WTC11 (cell line): ENCODE data around the gene GALNT2. TPM values are rescaled to one million over a fixed set of nuclear protein-coding genes. Genes with fewer than 3 reads are reported as not detected.

Source experiments
- ATAC-seq: fragments of 200-7000 bp; cut with Tn5 transposase; 2 replicates; pipeline ENCODE4 v1.10.0; 2021; ENCODE audit warnings: mild to moderate bottlenecking, moderate library complexity
- CTCF ChIA-PET: fragments of 300-600 bp; sonication (Branson Sonifier 250); formaldehyde crosslinking; loops from one replicate; lab custom pipeline; 2021; ENCODE audit warnings: antibody characterized with exemption; lab: Charles Lee
- POLR2A ChIA-PET: fragments of 350-600 bp; sonication (Branson Sonifier 250); formaldehyde crosslinking; loops from one replicate; lab custom pipeline; 2021; ENCODE audit warnings: antibody characterized with exemption; lab: Charles Lee
- DNase-seq: peaks from one replicate; pipeline ENCODE4 v3.0.0; 2021; ENCODE audit warnings: low spot score
- H3K27ac Mint-ChIP-seq: 2 replicates; pipeline ENCODE4 v1.8.0; 2021; ENCODE audit warnings: mixed read lengths
- H3K27me3 Mint-ChIP-seq: 2 replicates; pipeline ENCODE4 v1.8.0; 2021; ENCODE audit warnings: low read depth, mild to moderate bottlenecking, moderate library complexity, mixed read lengths
- H3K36me3 Mint-ChIP-seq: 2 replicates; pipeline ENCODE4 v1.8.0; 2021; ENCODE audit warnings: mixed read lengths
- H3K4me1 Mint-ChIP-seq: 2 replicates; pipeline ENCODE4 v1.8.0; 2022; ENCODE audit warnings: mixed read lengths
- H3K4me3 Mint-ChIP-seq: 2 replicates; pipeline ENCODE4 v1.8.0; 2021; ENCODE audit warnings: mild to moderate bottlenecking, moderate library complexity, mixed read lengths
- H3K9me3 Mint-ChIP-seq: 2 replicates; pipeline ENCODE4 v1.8.0; 2021; ENCODE audit warnings: mixed read lengths
- JAZF1 ChIP-seq: fragments of 250-450 bp; sonication (Bioruptor Pico); IDR thresholded peaks from 2 replicates; pipeline ENCODE4 v1.9.0; 2021; ENCODE audit warnings: moderate library complexity, mild to moderate bottlenecking, inconsistent platforms
- TEAD1 ChIP-seq: sonication (generic); formaldehyde crosslinking; IDR thresholded peaks from 2 replicates; pipeline ENCODE4 v1.8.0; 2022; ENCODE audit warnings: mild to moderate bottlenecking, missing genetic modification reagents
- ZNF121 ChIP-seq: sonication (generic); formaldehyde crosslinking; IDR thresholded peaks from 2 replicates; pipeline ENCODE4 v1.8.0; 2023; ENCODE audit warnings: missing genetic modification reagents
- ZNF396 ChIP-seq: fragments of 250-450 bp; sonication (Bioruptor Pico); IDR thresholded peaks from 2 replicates; pipeline ENCODE4 v1.8.0; 2021; ENCODE audit warnings: mild to moderate bottlenecking, moderate library complexity, borderline replicate concordance
- total RNA-seq: library from RNA; stranded (reverse); gene quantifications from 3 replicates; pipeline ENCODE4 v1.2.3, GENCODE V29; 2021
- TF ChIP-seq, protein P1 (sequence below): sonication (generic); formaldehyde crosslinking; conservative IDR thresholded peaks from 2 replicates; pipeline ENCODE4 v1.8.1; 2022; ENCODE audit warnings: mild to moderate bottlenecking, missing genetic modification reagents
- TF ChIP-seq, protein P2 (sequence below): sonication (generic); formaldehyde crosslinking; conservative IDR thresholded peaks from 2 replicates; pipeline ENCODE4 v1.8.1; 2023; ENCODE audit warnings: mild to moderate bottlenecking, low read depth, missing genetic modification reagents, moderate library complexity
- TF ChIP-seq, protein P3 (sequence below): sonication (generic); formaldehyde crosslinking; IDR thresholded peaks from 2 replicates; pipeline ENCODE4 v1.8.0; 2023; ENCODE audit warnings: missing genetic modification reagents, mild to moderate bottlenecking, borderline replicate concordance
- TF ChIP-seq, protein P4 (sequence below): sonication (generic); formaldehyde crosslinking; IDR thresholded peaks from 2 replicates; pipeline ENCODE4 v1.8.1; 2023; ENCODE audit warnings: mild to moderate bottlenecking, missing genetic modification reagents

GALNT2 gene
- total RNA-seq, 1 experiment from 2014 or later: 74.8 TPM

DNA sequence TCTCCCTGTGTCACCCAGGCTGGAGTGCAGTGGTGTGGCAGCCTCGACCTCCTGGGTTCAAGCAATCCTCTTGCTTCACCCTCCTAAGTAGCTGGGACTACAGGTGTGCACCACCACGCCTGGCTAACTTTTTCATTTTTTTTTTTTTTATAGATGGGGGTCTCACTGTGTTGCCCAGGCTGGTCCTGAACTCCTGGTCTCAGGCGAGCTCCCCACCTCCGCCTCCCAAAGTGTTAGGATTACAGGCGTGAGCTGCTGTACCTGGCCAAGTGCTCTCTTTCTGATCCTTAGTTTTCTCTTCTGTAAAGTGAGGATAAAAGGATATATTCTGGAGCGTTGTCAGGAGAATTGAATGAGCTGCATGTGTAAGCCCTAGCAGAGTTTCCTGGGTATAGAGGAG is 68.7 kb downstream of the GALNT2 start:
- no peaks in the 10 kb centered on the region for H3K36me3 Mint-ChIP-seq
- ChIA-PET POLR2A (no interaction called here), CTCF (no interaction called here)
- H3K4me3 Mint-ChIP-seq: no peak overlapping the region
- H3K27ac Mint-ChIP-seq: peak overlapping the region; percentile 52
- TF ChIP-seq, protein P1, sequence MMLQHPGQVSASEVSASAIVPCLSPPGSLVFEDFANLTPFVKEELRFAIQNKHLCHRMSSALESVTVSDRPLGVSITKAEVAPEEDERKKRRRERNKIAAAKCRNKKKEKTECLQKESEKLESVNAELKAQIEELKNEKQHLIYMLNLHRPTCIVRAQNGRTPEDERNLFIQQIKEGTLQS: no peak
- TF ChIP-seq ZNF121: peak; percentile 61; the same call in 1 of the 2 replicates
- H3K4me1 Mint-ChIP-seq: peaks cover 52% of the 10 kb centered on the region
- H3K9me3 Mint-ChIP-seq: no peaks in the 10 kb centered on the region
- H3K27me3 Mint-ChIP-seq: no peaks in the 10 kb centered on the region
- ATAC-seq: no peak
- DNase-seq: no peak

DNA sequence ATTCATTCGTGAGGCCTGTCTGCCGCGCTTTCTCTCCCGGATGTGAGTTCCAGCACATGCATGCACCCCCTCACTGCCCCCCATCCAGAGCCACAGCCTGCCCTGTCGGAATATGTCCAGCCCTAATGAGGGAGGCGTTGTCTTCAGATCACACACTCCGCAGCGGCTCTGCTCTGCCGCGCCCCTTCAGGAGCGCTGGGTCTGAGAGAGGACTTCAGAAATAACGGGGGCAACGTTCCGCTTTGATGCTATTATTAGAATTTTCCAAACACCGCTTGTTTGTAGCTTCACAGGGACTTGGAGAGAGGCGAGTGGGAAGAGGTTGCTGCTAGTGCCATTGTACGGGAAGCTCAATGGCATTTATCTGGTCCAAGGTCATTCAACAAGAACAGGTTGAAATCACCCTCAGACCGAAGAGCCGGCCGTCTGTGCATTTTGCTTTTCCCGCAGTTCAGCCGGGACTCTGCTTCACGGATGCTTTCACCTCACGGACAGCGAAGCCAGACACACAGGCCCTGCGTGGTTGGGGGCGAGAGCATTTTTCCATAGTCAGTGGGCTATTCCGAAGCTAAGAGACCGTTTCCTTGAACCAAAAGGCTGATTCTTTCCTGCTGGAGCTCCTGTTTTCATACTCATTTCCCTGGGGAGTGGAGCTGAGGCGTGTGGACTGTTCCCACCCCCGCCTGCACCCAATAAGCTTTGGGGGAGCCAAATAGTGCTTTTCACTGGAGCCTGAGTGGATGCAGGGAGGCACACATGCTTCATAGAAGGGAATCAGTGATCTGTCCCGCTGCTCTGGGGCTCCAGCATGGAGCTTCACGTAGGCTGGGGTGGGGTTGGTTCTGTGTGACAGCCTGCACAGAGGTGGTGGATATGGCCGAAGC is 69.7 kb downstream of the GALNT2 start:
- H3K27ac Mint-ChIP-seq: peak overlapping the region; percentile 10; the same call in 1 of the 2 replicates
- ATAC-seq (0 out of 2 replicates have a peak, but pooled peaks have one; percentile 26), DNase-seq (no peak)
- ChIA-PET POLR2A (no interaction called here), CTCF (interaction anchor here (0.5 to 1.5 kb wide), 2 partner anchors 16 to 43 kb away, joined by 3 to 7 read pairs; no protein-coding TSS in a partner anchor)
- no peaks in the 10 kb centered on the region for H3K9me3 Mint-ChIP-seq
- H3K4me3 Mint-ChIP-seq: no peak overlapping the region
- TF ChIP-seq, protein P2, sequence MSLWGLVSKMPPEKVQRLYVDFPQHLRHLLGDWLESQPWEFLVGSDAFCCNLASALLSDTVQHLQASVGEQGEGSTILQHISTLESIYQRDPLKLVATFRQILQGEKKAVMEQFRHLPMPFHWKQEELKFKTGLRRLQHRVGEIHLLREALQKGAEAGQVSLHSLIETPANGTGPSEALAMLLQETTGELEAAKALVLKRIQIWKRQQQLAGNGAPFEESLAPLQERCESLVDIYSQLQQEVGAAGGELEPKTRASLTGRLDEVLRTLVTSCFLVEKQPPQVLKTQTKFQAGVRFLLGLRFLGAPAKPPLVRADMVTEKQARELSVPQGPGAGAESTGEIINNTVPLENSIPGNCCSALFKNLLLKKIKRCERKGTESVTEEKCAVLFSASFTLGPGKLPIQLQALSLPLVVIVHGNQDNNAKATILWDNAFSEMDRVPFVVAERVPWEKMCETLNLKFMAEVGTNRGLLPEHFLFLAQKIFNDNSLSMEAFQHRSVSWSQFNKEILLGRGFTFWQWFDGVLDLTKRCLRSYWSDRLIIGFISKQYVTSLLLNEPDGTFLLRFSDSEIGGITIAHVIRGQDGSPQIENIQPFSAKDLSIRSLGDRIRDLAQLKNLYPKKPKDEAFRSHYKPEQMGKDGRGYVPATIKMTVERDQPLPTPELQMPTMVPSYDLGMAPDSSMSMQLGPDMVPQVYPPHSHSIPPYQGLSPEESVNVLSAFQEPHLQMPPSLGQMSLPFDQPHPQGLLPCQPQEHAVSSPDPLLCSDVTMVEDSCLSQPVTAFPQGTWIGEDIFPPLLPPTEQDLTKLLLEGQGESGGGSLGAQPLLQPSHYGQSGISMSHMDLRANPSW (CRISPR knock-in tag): no peak
- TF ChIP-seq, protein P3, sequence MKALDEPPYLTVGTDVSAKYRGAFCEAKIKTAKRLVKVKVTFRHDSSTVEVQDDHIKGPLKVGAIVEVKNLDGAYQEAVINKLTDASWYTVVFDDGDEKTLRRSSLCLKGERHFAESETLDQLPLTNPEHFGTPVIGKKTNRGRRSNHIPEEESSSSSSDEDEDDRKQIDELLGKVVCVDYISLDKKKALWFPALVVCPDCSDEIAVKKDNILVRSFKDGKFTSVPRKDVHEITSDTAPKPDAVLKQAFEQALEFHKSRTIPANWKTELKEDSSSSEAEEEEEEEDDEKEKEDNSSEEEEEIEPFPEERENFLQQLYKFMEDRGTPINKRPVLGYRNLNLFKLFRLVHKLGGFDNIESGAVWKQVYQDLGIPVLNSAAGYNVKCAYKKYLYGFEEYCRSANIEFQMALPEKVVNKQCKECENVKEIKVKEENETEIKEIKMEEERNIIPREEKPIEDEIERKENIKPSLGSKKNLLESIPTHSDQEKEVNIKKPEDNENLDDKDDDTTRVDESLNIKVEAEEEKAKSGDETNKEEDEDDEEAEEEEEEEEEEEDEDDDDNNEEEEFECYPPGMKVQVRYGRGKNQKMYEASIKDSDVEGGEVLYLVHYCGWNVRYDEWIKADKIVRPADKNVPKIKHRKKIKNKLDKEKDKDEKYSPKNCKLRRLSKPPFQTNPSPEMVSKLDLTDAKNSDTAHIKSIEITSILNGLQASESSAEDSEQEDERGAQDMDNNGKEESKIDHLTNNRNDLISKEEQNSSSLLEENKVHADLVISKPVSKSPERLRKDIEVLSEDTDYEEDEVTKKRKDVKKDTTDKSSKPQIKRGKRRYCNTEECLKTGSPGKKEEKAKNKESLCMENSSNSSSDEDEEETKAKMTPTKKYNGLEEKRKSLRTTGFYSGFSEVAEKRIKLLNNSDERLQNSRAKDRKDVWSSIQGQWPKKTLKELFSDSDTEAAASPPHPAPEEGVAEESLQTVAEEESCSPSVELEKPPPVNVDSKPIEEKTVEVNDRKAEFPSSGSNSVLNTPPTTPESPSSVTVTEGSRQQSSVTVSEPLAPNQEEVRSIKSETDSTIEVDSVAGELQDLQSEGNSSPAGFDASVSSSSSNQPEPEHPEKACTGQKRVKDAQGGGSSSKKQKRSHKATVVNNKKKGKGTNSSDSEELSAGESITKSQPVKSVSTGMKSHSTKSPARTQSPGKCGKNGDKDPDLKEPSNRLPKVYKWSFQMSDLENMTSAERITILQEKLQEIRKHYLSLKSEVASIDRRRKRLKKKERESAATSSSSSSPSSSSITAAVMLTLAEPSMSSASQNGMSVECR: no peak
- H3K27me3 Mint-ChIP-seq: no peaks in the 10 kb centered on the region
- H3K4me1 Mint-ChIP-seq: peaks cover 58% of the 10 kb centered on the region
- no peaks in the 10 kb centered on the region for H3K36me3 Mint-ChIP-seq

DNA sequence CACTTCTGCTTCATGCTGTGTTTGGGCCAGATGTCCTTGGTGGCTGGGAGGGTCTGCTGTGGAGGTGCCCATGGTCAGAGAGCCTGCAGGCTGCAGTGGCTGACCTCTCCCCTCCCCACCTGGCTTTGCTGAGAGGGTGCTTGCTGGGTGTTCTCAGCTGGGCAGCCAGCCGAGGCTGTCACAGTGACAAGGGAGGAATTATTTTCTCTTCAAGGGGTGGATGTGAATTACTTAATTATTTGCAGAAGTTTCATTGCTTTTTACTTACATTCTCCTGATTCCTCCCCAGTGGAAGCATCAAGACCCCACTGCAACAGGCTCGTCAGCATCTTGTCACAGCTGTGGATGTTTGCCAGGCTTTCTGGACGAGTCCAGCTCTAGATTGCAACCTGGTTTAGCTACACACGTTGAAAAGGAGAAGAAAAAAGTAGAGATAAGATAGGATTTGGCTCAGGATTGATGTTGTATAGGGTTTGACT is 70.3 kb downstream of the GALNT2 start:
- H3K27me3 Mint-ChIP-seq: no peaks in the 10 kb centered on the region
- ChIA-PET POLR2A (no interaction called here), CTCF (interaction anchor here (0.5 to 1.5 kb wide), 2 partner anchors 17 to 43 kb away, joined by 3 to 7 read pairs; no protein-coding TSS in a partner anchor)
- H3K36me3 Mint-ChIP-seq: no peaks in the 10 kb centered on the region
- DNase-seq (no peak), ATAC-seq (no peak)
- H3K4me1 Mint-ChIP-seq: peaks cover 63% of the 10 kb centered on the region
- TF ChIP-seq ZNF396 (CRISPR knock-in tag) (no peak), TEAD1 (CRISPR knock-in tag) (no peak), JAZF1 (no peak)
- TF ChIP-seq, protein P4, sequence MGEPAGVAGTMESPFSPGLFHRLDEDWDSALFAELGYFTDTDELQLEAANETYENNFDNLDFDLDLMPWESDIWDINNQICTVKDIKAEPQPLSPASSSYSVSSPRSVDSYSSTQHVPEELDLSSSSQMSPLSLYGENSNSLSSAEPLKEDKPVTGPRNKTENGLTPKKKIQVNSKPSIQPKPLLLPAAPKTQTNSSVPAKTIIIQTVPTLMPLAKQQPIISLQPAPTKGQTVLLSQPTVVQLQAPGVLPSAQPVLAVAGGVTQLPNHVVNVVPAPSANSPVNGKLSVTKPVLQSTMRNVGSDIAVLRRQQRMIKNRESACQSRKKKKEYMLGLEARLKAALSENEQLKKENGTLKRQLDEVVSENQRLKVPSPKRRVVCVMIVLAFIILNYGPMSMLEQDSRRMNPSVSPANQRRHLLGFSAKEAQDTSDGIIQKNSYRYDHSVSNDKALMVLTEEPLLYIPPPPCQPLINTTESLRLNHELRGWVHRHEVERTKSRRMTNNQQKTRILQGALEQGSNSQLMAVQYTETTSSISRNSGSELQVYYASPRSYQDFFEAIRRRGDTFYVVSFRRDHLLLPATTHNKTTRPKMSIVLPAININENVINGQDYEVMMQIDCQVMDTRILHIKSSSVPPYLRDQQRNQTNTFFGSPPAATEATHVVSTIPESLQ (CRISPR knock-in tag): no peak
- no peak overlapping the region for H3K27ac Mint-ChIP-seq
- no peaks in the 10 kb centered on the region for H3K9me3 Mint-ChIP-seq
- H3K4me3 Mint-ChIP-seq: no peak overlapping the region
